T-helper 1 cell treated with Interleukin-12 subunit alpha and Interleukin-12 subunit beta and Interleukin-4 antibody, amounts not matched to agents 30 μg/mL and 1 μg/mL, for 36 hours (primary cell): ENCODE data around the gene H6PD.
A peak's percentile ranks its signal among the peaks of the same experiment; 100 is the strongest.

Experiments used
- H3K27ac Mint-ChIP-seq: one replicate; pipeline ENCODE4 v1.8.0; 2021; ENCODE audit warnings: mild to moderate bottlenecking, mixed read lengths
- H3K27me3 Mint-ChIP-seq: one replicate; pipeline ENCODE4 v1.8.0; 2021; ENCODE audit warnings: low read depth, mixed read lengths
- H3K36me3 Mint-ChIP-seq: one replicate; pipeline ENCODE4 v1.8.0; 2021; ENCODE audit warnings: low read depth, mixed read lengths
- H3K4me1 Mint-ChIP-seq: one replicate; pipeline ENCODE4 v1.8.0; 2021; ENCODE audit warnings: low read depth, mixed read lengths
- H3K4me3 Mint-ChIP-seq: one replicate; pipeline ENCODE4 v1.8.0; 2021; ENCODE audit warnings: mild to moderate bottlenecking, moderate library complexity, mixed read lengths
- H3K9me3 Mint-ChIP-seq: one replicate; pipeline ENCODE4 v1.8.0; 2021; ENCODE audit warnings: mixed read lengths

Gene H6PD

DNA sequence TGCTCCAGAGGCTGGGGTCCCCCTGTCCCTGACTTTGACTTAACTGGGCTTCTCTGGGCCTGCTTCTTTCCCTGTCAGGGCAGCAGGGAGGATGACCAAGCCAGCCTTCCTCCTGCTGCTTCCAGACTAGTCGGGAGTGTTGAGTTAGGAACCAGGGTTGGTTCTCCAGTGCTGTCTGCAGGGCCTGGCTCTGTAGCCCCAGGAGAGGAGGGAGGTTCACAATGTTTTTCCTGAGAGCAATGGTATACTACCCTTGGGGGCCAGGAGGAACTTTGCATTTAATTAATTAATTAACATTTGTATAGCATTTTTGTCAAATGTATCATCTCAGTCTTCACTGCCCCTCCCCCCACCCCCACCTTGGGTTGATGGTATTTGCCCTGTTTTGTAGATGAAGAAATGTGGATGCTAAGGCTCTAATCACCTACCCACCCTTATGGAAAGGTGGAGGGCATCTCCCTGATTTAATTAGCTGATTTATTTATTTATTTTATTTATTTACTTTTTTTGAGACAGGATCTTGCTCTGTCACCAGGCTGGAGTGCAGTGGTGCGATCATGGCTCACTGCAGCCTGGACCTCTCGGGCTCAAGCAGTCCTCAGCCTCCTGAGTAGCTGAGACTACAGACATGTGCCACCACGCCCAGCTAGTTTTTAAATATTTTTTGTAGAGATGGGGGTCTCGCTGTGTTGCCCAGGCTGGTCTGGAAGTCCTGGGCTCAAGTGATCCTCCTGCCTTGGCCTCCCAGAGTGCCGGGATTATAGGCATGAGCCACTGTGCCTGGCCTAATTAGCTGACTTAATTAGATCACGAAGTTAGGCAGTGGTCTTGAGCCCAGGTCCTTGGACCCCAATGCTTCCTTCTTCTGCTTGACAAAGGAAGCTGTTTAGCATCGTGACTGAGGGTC lies 6.6 kb downstream of the H6PD start:
- Mint-ChIP-seq H3K4me3 (no peak overlapping the region), H3K9me3 (no peaks in the 10 kb centered on the region), H3K27ac (no peak overlapping the region), H3K4me1 (peaks cover 64% of the 10 kb centered on the region), H3K27me3 (peaks cover 4% of the 10 kb centered on the region), H3K36me3 (peaks cover 22% of the 10 kb centered on the region)

DNA sequence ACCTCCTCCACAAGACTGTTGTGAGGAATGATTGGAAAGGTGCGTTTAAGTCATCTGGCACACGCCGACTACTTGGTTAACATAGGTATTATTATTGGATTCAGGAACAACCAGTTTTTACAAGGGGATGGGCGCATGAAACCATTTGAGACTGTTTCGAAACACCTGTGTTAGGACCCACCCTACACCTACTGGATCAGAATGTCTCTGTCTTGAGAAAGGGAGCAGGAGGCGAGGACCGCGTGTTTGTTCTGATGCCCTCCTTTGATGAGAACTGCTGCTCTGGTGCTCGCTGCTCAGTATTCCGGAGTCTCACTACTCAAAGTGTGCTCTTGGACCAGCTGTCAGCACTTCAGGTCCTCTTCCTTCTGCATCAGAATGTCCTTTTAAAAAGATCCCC lies 7.3 kb downstream of the H6PD start:
- H3K9me3 Mint-ChIP-seq: no peaks in the 10 kb centered on the region
- peaks cover 66% of the 10 kb centered on the region for H3K4me1 Mint-ChIP-seq
- peaks cover 22% of the 10 kb centered on the region for H3K36me3 Mint-ChIP-seq
- no peak overlapping the region for H3K27ac Mint-ChIP-seq
- H3K4me3 Mint-ChIP-seq: no peak overlapping the region
- peaks cover 4% of the 10 kb centered on the region for H3K27me3 Mint-ChIP-seq

- peaks cover 22% of the 10 kb centered on the region for H3K36me3 Mint-ChIP-seq
- peaks cover 4% of the 10 kb centered on the region for H3K27me3 Mint-ChIP-seq
- H3K4me3 Mint-ChIP-seq: no peak overlapping the region
- H3K9me3 Mint-ChIP-seq: no peaks in the 10 kb centered on the region
- peaks cover 66% of the 10 kb centered on the region for H3K4me1 Mint-ChIP-seq
- H3K27ac Mint-ChIP-seq: no peak overlapping the region
These were observed 7.9 kb downstream of the H6PD start for GRCh38 chr1:9242338-9242969.

DNA sequence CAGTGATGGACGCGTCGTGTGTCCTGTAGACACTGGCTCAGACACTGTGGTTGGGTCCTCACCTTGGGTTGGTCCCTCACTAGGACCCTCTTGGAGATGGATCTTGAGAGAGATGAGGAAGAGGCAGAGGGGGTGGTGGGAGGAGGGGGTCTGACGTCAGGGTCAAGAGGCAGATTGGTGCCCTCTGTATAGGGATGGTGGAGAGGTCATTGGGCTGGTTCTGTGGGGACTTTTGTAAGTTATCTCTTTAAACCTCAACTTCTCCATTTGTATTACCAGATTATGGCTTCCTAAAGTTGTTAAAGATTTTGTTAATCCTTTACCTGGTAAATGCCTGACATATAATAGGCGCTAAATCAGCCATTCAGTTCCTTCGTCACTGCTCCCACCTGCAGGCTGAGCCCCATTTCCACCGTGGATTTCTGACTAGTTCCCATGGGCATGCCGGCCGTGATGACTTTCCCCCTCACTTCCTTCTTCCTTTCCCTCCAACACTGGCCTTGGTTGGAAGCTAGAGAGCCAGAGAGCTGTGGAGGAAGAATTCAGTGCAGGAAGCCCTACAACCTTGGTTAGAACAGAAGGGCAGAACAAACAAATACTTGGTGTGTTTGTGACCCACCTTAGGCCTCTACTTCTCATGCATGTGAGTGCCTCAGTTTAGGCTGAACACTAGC lies 8.6 kb downstream of the H6PD start:
- Mint-ChIP-seq H3K27me3 (peaks cover 4% of the 10 kb centered on the region), H3K4me3 (no peak overlapping the region), H3K27ac (no peak overlapping the region), H3K9me3 (no peaks in the 10 kb centered on the region), H3K36me3 (peaks cover 18% of the 10 kb centered on the region), H3K4me1 (peaks cover 65% of the 10 kb centered on the region)

GRCh38 chr1:9244501-9245229 lies 10.1 kb downstream of the H6PD start:
- Mint-ChIP-seq H3K27ac (peak overlapping the region; percentile 71), H3K4me3 (no peak overlapping the region), H3K36me3 (peaks cover 18% of the 10 kb centered on the region), H3K9me3 (no peaks in the 10 kb centered on the region), H3K27me3 (no peaks in the 10 kb centered on the region), H3K4me1 (peaks cover 54% of the 10 kb centered on the region)

DNA sequence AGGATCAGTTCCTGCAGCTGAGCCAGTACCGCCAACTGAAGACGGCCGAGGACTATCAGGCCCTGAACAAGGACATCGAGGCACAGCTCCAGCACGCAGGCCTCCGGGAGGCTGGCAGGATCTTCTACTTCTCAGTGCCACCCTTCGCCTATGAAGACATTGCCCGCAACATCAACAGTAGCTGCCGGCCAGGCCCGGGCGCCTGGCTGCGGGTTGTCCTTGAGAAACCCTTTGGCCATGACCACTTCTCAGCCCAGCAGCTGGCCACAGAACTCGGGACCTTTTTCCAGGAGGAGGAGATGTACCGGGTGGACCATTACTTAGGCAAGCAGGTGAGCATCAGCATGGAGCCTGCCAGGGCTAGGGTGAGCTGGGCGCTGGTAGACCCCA lies 10.7 kb downstream of the H6PD start:
- Mint-ChIP-seq H3K4me1 (peaks cover 48% of the 10 kb centered on the region), H3K27ac (no peak overlapping the region), H3K9me3 (no peaks in the 10 kb centered on the region), H3K36me3 (peaks cover 18% of the 10 kb centered on the region), H3K27me3 (no peaks in the 10 kb centered on the region), H3K4me3 (no peak overlapping the region)

DNA sequence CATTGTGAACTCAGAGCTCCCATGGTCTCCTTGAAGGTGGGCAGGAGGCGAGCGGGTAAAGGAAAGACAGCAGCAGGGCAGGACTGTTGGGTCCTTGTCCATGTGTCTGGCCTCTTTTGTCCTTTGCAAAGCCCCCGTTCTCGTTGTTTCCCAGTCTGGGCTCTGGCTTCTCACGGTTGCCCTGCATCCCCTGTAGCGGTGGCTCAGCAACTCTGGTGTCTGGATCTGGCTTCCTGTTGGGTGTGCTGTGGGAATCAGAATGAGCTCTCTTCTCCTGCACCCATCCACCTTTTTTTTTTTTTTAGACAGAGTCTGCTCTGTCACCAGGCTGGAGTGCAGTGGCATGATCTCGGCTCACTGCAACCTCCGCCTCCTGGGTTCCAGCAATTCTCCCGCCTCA lies 11.1 kb downstream of the H6PD start:
- Mint-ChIP-seq H3K4me1 (peaks cover 44% of the 10 kb centered on the region), H3K27me3 (no peaks in the 10 kb centered on the region), H3K36me3 (peaks cover 18% of the 10 kb centered on the region), H3K4me3 (no peak overlapping the region), H3K9me3 (no peaks in the 10 kb centered on the region), H3K27ac (no peak overlapping the region)

GRCh38 chr1:9246215-9246614 lies 11.6 kb downstream of the H6PD start:
- peaks cover 41% of the 10 kb centered on the region for H3K4me1 Mint-ChIP-seq
- H3K27me3 Mint-ChIP-seq: no peaks in the 10 kb centered on the region
- H3K27ac Mint-ChIP-seq: no peak overlapping the region
- H3K4me3 Mint-ChIP-seq: no peak overlapping the region
- no peaks in the 10 kb centered on the region for H3K9me3 Mint-ChIP-seq
- H3K36me3 Mint-ChIP-seq: peaks cover 18% of the 10 kb centered on the region

DNA sequence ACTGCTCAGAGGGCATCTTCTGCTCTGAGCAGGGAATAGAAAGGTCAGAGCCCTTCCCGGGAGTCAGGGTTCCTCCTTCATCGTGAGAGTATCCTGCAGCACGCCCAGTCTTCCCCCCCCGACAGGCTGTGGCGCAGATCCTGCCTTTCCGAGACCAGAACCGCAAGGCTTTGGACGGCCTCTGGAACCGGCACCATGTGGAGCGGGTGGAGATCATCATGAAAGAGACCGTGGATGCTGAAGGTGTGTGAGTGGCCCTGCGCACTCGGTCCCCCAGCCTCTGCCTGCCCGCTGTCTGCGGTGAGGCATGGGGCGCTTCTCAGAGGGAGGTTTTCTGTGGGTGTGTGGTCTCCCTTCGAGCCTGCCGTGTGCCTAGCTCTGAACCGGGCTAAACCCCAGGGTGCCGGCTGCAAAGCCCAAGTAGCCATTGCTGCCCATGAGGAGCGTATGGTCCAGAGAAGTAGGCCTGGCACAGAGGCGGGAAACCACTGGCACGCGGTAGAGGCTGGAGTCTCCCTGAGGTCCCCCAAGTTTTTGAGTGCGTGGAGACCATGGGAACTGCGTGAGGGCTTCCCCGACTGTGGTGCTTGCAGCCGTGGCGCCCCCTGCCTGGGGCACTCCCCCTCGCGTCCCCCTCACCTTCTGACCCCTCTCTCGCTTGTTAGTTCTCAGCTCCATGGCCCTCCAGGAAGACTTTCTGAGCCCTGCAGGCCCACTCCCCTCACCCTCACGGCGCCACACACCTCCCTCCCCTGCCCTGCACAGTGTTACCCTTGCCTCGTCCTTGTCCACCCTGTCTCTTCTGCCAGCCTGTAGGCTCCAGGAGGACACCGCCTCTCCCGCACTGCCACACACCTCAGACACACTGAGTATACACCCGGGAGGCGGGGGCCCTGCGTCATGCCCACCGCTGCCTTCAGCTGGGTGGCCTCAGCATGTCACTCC lies 12.5 kb downstream of the H6PD start:
- Mint-ChIP-seq H3K4me1 (peaks cover 36% of the 10 kb centered on the region), H3K27me3 (no peaks in the 10 kb centered on the region), H3K36me3 (peaks cover 14% of the 10 kb centered on the region), H3K27ac (no peak overlapping the region), H3K4me3 (no peak overlapping the region), H3K9me3 (no peaks in the 10 kb centered on the region)

- Mint-ChIP-seq H3K27me3 (no peaks in the 10 kb centered on the region), H3K27ac (peak overlapping the region; percentile 70), H3K9me3 (no peaks in the 10 kb centered on the region), H3K4me3 (no peak overlapping the region), H3K36me3 (peaks cover 11% of the 10 kb centered on the region), H3K4me1 (peaks cover 31% of the 10 kb centered on the region)
These were observed 13.3 kb downstream of the H6PD start for GRCh38 chr1:9247894-9248293.

DNA sequence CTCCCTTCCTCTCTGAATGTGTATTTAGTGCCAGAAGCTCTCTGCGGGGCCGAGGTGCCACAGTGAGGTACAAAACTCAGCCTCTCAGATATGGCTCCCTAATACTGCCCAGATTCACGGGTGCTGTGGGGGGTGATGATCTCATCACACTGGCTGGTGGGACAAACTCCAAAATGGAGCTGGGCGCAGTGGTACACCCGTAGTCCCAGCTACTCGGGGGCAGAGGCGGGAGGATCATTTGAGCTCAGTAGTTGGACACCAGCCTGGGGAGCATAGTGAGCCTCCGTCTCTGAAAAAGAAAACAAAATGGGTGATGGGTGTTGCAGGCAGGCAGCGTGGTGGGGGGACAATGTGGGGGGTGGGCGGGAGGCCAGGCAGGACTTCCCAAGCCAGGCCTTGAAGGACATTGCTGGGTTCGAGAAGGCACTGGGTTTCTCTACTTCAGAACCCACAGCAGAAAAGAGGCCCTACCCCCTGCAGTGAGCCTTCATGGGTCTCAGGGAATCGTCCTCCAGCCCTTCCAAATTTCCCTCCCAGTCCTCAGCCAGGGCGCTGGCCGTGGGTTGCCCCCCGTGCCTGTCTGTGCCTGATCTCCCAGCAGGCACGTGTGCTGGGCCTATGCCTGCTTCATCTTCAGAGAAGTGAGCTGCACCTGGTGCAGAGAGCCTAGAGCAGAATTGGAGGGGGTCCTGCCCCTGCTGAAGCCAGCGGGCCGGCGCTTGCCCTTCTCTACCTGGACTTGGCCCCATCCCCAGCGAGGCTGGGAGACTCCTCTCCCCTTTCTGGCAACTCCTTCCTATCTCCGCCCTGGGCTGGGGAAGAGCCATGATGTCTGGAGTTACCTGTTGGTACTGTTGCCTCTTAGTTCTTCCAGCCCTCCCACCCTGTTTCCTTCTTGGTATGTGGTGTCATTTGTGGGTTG lies 14.0 kb downstream of the H6PD start:
- H3K4me3 Mint-ChIP-seq: no peak overlapping the region
- H3K27ac Mint-ChIP-seq: peak overlapping the region; percentile 70
- peaks cover 26% of the 10 kb centered on the region for H3K4me1 Mint-ChIP-seq
- peaks cover 11% of the 10 kb centered on the region for H3K36me3 Mint-ChIP-seq
- H3K9me3 Mint-ChIP-seq: no peaks in the 10 kb centered on the region
- H3K27me3 Mint-ChIP-seq: no peaks in the 10 kb centered on the region

GRCh38 chr1:9249263-9249533 lies 14.6 kb downstream of the H6PD start:
- Mint-ChIP-seq H3K4me1 (peaks cover 22% of the 10 kb centered on the region), H3K9me3 (no peaks in the 10 kb centered on the region), H3K27me3 (no peaks in the 10 kb centered on the region), H3K36me3 (peaks cover 10% of the 10 kb centered on the region), H3K27ac (no peak overlapping the region), H3K4me3 (no peak overlapping the region)
